ENCODE data around the gene S100B.

- TF ChIP-seq CTCF (IDR thresholded peaks at IDR 0.05) (no peak), EP300 (IDR thresholded peaks at IDR 0.05) (no peak)
Observed at GRCh38 chr21:46557469-46557868, 47.4 kb downstream of the S100B start.
